Measurements from ENCODE around the gene PIK3R2. TPM values are rescaled to one million over a fixed set of nuclear protein-coding genes. Genes with fewer than 3 reads are reported as not detected.
"Not testable (repeated sequence)": the region's sequence is repeated elsewhere in the genome, so short reads cannot be mapped to it uniquely, and the experiment has no call there.

Gene PIK3R2
- total RNA-seq, 1 donor from 2014 or later: 34.5 TPM

DNA sequence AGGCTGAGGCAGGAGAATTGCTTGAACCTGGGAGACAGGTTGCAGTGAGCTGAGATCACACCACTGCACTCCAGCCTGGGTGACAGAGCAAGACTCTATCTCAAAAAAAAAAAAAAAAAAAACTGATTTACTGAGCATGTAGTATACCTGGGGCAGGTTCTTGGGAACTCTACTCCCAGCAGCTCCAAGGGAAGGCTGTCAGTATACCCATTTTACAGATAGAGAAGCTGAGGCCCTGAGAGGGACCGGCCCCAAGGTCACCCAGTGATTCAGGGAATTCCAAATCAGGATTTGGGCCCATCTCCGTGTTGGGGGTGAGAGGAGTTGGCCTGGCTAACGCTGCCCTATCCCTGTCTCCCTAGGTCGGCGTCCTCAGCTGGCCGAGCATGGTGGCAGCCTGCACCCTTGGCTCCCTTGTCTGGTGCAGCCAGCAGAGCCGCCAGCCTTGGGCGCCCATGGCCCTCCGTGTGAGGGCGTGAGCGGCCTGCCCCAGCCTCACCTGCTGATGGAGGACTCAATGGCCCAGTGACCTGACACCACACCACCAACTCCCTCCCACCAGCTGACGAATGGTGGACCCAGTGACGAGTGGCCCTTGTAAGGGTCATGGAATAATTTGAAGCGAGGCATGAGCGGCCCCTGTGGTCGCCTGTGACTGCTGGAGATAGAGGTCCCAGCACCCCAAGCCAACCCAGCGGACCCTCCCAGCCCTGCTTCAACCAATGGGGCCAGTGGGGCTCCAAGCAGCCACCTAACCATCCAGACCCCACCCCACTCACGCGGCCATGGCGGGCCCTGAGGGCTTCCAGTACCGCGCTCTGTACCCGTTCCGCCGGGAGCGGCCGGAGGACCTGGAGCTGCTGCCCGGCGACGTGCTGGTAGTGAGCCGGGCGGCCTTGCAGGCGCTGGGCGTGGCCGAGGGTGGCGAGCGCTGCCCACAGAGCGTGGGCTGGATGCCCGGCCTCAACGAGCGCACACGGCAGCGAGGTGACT lies 2.4 kb downstream of the PIK3R2 start:
- DNase-seq: no peak

DNA sequence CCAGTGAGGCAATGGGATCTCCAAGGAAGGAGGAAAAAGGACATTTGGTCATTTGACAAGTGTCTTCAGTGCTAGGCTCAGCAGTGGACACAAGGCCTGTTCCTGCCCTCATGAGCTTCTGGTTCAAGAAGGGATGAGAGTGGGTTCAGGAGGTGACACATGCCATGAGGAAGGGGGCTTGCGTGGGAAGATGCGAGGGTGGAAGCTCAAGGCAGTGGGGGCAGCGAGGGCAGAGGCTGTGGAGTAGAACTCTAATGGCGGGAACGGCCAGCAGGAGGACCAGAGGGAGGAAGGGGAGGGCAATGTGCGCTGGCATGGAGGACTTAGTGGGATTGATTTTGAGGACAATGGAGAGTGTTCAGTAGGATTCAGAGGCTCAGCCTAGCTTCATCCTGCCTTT lies 3.3 kb downstream of the PIK3R2 start:
- DNase-seq: no peak

DNA sequence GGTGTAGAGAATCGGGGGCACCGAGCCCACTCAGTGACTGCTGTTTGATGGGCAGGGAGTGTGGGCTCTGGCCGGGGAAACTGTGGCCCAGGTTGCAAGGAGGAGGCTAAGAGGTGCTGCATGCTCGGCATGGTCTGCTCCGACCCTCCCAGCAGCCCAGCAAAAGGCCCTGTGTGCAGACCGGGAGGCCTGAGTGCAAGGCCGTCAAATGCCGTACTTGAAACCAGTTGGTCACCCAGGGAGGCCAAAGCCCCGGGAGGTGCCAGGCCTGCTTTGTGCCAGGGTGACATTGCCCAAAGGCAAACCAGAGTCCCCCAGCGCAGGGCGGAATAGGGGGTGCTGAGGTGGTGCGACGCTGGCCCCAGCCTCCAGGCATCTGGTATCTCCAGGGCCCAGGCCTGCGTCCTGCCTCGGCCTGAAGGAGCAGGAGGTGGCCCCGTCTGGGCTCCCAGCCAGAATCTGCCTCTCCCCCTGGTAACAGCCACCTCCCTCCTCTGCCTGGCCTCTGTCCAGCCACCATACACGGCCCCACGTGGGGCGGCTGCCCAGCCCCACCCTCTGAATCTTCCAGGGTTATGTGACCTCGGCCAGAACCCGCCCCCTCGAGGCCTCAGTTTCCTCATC lies 4.0 kb downstream of the PIK3R2 start:
- DNase-seq: peak; percentile 98

DNA sequence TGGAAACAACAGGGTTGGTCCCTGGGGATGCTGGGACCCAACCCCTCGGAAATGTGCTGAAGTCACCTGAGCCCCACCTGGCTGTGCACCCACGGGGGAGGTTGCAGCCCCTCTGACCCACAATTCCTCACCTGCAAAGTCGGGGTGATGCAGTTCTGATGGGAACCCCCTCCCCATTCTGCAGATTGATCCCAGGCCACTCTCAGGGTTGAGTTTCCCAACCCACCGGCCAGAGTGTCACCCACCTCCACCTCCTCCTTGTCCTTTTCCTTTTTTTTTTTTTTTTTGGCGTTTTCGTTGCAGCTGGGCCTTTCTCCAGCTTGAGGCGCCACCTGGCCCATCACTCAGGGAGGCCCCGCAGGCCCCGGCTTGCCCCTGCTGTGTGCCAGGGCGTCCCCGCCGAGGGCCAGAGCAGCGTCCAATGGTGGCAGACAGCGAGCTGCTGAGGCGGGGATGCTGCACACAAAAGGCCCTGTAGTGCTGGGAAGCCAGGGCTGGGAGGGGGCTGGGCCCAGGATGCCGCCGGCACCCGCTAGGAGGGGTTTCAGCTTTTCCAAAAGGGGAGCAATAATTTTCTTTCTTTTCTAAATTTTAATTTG lies 4.6 kb downstream of the PIK3R2 start:
- peak; percentile 96 for DNase-seq

DNA sequence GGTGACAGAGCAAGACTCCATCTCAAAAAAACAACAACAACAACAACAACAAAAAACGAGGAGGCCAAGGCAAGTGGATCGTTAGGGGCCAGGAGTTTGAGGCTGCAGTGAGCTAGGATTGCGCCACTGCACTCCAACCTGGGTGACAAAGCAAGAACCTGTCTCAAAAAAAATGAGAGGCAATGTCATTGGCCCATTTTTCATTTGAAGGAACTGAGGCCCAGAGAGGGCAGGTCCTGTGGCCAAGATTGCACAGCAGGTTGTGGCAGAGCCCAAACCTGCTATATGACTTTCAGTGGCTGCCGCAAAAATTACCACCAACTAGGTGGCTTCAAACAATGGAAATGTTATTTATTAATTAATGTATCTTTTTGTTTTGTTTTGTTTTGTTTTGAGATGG lies 5.5 kb downstream of the PIK3R2 start:
- no peak for DNase-seq

DNA sequence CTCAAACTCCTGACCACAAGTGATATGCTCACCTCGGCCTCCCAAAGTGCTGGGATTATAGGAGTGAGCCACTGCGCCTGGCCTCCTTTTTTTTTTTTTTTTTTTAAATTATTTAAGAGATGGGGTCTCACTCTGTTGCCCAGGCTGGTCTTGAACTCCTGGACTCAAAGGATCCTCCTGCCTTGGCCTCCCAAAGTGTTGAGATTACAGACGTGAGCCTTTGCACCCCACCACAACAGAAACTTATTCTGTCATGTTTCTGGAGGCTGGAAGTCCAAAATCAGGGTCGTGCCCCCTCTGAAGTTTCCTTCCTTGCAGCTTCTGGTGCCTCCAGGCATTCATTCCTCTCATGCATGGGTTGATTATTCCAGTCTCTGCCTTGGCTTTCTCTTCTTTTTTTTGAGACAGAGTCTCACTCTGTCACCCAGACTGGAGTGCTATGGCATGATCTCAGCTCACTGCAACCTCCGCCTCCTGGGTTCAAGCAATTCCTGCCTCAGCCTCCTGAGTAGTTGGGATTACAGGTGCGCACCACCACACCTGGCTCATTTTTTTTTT lies 6.2 kb downstream of the PIK3R2 start:
- not testable (repeated sequence) for DNase-seq

DNA sequence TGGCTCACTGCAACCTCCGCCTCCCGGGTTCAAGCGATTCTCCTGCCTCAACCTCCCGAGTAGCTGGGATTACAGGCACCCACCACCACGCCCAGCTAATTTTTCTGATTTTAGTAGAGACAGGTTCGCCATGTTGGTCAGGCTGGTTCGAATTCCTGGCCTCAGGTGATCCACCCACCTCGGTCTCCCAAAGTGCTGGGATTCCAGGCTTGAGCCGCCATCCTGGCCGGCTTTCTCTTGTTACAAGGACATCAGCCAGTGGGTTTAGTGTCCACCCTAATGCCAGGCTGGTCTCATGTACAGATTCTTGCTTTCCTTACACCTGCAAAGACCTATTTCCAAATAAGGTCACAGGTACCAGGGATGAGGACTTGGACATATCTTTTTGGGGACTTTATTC lies 6.8 kb downstream of the PIK3R2 start:
- DNase-seq: no peak

DNA sequence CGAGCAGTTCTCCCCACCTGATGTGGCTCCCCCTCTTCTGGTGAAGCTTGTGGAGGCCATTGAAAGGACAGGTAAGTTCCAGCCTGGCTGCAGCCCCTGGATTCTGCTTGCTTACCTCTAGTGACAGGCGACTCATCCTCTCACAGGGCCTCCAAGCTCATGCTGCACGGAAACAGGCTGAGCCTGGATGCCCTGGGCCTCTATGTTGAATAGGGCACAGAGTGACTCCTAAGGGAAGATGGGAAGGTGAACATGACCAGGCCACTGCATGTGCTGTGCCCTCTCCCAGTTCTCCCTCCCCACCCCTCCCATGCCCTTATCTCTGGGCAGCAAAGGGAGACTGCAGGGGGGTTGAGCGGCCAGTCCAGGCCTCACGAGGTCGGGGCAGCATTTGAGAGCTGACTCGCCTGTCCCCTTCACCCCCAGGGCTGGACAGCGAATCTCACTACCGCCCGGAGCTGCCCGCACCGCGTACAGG lies 7.6 kb downstream of the PIK3R2 start:
- DNase-seq: no peak

DNA sequence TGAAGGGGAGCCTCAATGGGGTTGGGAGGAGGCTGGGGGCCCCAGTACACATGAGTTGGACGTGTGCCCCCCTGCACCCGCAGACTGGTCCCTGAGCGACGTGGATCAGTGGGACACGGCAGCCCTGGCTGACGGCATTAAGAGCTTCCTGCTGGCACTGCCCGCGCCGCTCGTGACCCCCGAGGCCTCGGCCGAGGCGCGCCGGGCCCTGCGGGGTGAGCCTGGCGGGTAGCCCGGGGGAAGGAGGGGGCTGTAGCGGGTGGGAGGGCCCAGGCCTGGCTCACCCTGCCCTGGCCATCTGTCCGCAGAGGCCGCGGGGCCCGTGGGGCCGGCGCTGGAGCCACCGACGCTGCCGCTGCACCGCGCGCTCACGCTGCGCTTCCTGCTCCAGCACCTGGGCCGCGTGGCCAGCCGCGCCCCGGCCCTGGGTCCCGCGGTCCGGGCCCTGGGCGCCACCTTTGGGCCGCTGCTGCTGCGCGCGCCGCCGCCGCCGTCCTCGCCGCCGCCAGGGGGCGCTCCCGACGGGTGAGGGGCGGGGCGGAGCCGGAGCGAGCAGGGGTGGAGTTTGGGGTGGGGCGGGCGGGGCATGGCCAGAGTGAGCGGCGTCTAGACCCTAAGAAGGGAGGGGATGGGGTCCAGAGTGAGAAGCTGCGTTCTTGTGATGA lies 8.1 kb downstream of the PIK3R2 start:
- peak; percentile 83 for DNase-seq

DNA sequence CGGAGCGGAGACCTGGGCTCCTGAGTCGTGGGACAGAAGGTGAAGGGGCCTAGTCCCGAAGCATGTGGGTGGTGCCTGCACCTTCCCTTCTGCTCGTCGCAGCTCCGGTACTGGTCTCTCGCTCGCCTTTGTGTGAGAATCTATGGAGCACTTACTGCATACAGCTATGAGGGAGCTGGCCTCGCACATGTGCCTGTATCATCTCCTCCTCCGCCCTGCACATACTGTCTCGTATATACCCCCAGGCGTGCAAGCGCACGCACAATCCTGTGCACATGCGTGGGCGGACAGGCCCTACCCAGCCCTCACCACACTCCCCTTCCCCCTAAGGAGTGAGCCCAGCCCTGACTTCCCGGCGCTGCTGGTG lies 8.7 kb downstream of the PIK3R2 start:
- DNase-seq: no peak

DNA sequence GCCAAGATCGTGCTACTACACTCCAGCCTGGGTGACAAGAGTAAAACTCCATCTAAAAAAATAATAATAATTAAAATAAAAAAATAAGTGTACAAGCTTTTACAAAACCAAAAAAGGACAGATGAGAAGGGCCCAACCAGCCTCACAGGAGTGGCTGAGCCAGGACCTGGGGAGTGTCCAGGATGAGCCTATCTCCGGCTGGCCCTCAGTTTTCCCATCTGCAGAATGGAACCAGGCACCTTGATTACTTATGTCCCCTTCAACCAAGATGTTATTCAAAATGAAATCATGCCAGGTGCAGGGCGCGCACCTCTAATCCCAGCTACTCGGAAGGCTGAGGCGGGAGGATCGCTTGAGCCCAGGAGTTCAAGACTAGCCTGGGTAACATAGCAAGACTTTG lies 11.1 kb downstream of the PIK3R2 start:
- no peak for DNase-seq

DNA sequence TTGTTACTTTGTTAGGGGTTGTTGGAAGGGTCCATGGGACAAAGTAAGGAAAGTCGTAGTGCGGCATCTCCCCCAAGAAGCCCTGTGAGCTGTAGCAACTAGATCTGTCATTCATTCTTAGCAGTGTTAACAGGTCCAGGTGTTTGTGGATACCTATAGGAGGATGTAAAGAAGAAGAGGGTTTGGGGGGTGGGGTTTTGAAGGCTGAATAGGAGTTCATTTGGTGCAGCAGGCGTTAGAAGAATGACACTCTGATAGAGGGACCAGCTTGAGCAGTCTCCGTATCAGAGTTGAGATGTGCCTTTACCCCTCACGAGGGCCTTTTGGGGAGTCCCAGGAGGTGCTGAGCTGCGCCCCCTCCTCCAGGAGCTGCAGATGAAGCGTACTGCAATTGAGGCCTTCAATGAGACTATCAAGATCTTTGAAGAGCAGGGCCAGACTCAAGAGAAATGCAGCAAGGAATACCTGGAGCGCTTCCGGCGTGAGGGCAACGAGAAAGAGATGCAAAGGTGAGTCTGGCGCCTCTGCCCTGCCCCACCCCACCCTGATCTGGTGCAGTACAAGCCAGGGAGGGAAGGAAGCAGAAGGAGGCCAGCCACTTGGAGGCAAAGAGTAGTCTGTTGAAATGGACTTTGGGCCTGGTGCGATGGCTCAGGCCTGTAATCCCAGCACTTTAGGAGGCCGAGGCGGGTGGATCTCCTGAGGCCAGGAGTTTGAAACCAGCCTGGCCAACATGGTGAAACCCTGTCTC lies 13.0 kb downstream of the PIK3R2 start:
- no peak for DNase-seq

DNA sequence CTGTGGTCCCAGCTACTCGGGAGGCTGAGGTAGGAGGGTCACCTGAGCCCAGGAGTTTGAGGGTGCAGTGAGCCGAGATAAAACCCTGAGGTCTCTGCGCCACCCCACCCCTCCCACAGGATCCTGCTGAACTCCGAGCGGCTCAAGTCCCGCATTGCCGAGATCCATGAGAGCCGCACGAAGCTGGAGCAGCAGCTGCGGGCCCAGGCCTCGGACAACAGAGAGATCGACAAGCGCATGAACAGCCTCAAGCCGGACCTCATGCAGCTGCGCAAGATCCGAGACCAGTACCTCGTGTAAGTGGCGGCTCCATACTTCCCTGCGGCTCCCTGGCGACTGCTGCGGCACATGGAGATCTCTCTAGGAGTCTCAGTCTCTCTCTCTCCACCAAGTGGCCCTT lies 14.0 kb downstream of the PIK3R2 start:
- no peak for DNase-seq

DNA sequence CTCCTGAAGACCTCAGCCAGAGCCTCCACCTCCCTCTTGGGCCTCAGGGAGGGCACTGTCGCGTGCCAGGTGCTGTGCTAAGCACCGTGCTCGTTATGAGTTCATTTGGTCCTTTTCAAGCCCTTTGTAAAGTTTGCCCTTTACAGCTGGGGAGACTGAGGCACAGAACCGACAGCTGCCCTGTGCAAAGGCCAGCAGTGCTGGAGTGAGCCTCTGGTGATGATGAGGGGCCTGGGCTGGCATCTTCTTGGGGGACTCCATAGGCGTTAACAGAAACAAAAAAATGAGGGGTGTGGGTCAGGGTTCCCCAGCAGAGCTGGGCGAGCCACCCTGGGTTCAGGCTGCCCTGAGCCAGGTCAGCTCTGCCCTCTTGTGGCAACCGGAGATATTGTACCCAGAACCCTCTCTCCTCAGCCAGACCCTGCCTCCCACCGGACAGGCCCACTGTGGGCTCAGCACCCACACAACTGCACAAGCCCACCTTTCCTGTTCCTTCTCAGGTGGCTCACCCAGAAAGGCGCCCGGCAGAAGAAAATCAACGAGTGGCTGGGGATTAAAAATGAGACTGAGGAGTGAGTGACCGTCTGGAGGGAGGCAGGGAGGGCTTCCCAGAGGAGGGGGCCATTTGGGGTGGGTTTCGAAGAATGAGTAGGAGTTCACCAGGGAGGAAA lies 15.1 kb downstream of the PIK3R2 start:
- DNase-seq: no peak

DNA sequence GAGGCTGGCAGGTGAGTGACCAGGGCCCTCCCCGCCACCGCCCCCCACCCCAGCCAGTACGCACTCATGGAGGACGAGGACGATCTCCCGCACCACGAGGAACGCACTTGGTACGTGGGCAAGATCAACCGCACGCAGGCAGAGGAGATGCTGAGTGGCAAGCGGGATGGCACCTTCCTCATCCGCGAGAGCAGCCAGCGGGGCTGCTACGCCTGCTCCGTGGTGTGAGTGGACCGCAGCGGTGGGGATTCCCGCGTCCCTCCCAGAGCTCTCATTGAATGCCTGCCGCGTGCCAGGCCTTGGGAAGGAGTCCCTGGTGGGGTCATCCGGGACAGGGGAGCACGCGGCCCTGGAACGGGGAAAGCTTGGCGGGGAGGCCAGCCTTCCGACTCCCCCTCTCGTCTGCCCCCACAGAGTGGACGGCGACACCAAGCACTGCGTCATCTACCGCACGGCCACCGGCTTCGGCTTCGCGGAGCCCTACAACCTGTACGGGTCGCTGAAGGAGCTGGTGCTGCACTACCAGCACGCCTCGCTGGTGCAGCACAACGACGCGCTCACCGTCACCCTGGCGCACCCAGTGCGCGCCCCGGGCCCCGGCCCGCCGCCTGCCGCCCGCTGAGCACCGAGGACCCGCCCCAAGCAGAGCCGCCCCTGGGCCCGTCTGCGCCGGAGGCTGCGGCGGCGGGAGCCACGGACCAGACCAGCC lies 15.9 kb downstream of the PIK3R2 start:
- no peak for DNase-seq

DNA sequence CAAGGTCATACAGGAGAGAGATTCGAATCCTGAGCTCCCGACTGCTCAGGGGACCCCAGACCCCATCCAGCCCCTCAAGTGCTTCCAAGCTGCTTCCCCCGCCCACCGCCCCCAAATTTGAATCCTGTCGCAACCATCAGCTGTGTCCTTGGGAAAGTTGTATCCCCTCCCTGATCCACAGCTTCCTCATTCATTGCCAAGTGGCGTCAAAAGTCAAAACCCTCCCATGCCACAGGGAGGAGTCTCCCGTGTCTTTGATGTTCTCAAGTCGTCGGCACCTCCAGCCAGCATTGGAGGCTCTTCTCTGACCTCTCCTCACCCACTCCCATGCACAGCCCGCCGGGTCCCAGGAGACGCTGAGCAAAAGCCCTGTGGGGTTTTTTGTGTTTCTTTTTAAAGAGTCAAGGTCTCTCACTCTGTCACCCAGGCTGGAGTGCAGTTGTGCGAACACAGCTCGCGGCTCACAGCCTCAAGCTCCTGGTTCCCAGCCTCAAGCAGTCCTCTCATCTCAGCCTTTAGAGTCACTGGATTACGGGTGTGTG lies 17.8 kb downstream of the PIK3R2 start:
- DNase-seq: no peak

DNA sequence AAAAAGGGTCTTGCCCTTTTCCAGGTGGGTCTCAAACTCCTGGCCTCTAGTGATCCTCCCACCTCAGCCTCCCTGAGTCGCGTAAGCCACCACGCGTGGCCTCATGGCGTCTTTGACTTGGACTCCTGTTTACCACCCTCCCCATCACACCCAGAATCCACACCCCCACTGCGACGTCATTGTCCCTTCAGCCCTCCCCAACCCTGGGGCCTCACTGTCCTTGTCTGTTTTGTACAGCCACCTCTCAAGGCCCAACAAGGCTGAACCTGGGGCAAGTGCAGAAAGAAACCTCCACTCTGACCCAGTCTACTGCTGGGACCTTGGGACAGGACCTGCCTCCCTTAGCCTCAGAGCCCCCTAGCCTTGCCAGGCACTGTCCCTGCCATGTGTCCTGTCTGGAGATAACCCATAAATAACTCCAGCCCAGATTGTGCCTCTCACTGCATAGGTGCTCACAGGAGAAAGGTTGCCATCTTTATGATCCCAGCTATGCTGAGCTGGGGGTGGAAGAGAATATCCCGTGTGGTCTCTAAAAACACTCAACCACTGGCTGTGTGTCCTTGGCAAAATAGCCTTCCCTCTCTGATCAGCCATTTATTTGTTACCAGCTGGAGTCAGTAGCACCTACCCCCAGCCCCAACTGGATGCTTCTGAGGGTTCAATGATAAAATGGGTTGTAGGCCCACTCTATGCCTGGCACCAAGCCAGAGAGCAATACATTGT lies 18.8 kb downstream of the PIK3R2 start:
- DNase-seq: no peak

DNA sequence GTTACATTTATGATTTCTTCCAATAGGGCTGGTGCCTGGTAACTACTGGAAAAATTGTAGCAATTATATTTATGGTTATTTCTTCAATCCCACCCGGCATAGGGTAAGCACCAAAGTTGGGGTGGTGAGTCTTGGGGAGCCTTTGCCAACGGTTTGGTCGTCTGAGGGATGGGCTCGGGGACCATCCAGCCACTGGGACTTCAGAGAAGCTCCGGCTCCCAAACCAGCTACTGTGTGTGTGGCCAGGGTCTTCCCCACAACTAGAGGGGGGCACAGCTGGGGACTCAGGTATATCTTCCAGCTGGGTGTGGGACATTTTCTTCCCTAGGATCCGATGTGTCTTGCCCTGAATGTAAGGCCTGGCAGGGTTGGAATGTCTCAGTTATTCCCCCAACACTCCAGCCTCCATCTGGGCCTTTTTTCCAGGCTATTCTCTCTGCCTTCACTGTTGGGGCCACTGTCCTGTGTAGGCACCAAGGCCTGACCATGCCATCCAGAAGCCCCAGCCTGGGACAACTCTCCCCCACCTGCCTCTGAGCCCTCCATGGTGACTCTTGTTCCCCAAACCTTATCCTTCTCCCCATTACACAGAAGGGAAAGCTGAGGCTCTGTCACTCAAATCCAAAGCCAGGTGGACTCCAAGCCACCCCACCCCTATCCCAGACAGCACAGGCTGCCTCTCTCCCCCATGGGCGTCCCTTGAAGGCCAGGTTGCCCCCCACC lies 19.5 kb downstream of the PIK3R2 start:
- DNase-seq: no peak

Data from tongue (tissue), 2 donors.